Activated CD4-positive, alpha-beta T cell treated with anti-CD3 and anti-CD28 coated beads, Interleukin-2, amount 50 U/mL, for 1 hour (primary cell): ENCODE results near the gene ALDOB.

Experiments
- DNase-seq: peaks from one replicate; pipeline ENCODE4 v3.0.0-alpha.2; 2020

Gene ALDOB

GRCh38 chr9:101381833-101382342 is 53.7 kb downstream of the ALDOB start:
- DNase-seq, result no peak

GRCh38 chr9:101381118-101381517 is 54.5 kb downstream of the ALDOB start:
- DNase-seq, result no peak

GRCh38 chr9:101380295-101380694 is 55.3 kb downstream of the ALDOB start:
- no peak for DNase-seq

- no peak for DNase-seq
These were observed 59.3 kb downstream of the ALDOB start for GRCh38 chr9:101376111-101376848.

- no peak for DNase-seq
These were observed 60.0 kb downstream of the ALDOB start for GRCh38 chr9:101375546-101375945.

GRCh38 chr9:101372327-101373118 is 63.1 kb downstream of the ALDOB start:
- no peak for DNase-seq

GRCh38 chr9:101371813-101372212 is 63.8 kb downstream of the ALDOB start:
- no peak for DNase-seq
